ENCODE results near the gene ABL1. TPM values are rescaled to one million over a fixed set of nuclear protein-coding genes. Genes with fewer than 3 reads are reported as not detected.

Gene ABL1
- total RNA-seq, 1 donor from 2014 or later: 21.8 TPM

DNA sequence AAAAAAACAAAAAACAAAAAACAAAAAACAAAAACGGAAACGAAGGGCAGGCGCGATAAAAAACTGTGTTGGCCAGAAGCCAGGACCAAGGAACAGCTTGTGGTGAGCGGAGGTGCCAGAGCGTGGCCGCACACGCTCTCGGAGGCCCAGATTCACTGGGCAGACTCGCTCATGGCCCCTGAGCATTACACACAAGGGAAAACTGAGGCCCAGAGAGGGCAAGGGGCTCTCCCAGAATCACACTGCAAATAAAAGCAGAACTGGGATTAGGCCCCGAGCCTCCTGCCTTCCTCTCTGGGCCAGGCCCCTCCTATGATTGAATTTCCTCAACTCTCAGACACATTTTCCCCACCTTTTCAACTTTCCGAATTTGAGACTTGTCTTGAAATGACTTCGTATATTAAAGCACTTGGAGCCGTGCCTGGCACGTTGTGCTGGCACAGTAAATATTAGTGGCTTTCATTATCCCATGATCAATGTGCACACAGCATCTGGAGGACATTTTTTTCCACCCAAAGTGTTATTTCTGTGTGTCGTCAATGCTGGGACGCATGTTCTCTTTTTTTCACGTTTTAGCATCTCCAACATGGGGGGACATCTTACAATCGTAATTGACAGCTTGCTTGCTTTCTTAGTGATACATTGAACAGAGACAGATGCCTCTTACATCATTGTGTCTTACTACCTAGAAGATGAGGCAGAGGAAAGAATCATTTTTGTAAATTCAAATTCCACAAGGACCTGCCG is 96.6 kb downstream of the ABL1 start:
- DNase-seq (ENCODE audit: low read depth in 2 of 2): no peak

DNA sequence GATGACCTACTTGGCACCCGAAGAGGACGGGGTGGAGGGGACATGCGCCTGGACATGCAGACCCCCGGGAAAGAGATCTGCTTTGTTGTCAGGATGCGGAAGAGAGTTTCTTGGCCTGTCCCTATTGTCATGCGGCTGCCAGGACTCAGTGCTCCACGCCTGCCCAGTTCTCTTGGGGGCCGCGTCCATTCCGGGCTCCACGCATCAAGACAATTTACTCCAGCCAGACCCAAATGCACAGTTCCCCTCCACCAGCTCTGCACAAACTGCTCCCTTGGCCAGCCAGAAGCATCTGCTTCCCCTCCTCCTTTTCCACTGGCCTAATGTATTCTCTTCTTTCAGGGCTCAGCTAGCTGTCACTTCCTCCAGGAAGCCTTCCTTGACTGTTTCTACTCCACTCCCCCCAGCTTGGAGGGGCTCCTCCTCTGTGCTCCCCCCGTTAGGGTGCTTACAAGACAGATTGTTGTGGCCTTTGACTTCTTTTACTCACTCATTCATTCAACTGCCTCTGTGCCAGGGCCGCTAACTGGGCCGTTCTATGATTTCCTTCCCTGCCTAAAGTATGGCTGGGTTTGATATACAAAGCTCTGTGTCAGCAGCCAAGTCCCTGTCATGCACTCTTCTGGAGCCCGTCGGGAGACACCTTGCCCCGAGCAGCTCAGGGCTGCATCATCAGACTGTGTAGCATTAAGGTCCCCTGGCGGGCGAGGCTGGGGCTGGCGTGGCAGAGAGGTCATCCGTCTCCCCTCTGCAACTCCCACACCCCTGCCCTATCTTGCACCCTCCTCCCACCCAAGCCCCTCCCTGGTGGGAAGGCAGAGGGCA is 97.4 kb downstream of the ABL1 start:
- DNase-seq (ENCODE audit: low read depth in 2 of 2): no peak

DNA sequence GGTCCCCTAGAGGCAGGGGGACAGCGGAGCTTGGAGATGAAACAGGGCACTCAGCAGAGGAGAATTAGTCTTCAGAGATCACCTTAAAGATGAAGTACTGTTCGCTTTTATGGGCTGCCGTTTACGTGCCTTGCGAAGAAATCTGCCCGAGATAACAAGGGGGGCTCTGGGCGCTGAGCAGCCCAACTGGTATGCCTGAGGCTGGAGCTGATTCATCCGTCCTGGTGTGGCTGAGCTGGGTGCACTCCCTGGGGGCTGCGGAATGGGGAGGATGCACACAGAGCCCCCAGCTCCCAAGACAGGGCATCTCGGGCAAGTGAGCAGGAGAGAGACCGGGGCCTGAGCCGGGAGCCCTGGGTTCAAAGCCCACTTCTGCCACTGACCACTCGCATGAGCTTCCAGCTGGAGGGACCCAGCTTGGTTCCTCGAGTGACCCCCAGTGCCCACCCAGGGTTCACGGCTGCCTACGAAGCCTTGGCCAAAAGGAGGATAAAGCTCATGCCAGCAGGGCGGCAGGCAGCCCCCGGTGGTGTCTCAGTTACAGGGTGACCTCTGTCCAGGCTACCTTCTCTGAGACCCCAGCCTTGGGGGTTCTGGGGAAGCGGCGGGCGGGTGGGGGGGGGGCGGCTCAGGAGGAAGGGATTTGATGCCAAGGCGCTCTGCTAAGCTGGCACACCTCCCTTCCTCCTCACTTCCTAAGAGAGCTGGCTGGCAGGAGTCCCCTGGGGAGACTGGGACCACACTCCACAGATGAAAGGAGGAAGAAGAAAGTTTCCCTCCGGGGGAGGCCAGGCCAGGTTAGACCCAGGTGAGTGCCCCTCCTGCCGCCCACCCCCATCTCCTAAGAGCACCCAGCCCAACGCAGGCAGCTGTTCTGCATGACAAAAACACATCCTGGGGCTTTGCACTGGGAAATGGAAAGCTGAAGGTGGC is 98.3 kb downstream of the ABL1 start:
- no peak for DNase-seq (ENCODE audit: low read depth in 2 of 2)

DNA sequence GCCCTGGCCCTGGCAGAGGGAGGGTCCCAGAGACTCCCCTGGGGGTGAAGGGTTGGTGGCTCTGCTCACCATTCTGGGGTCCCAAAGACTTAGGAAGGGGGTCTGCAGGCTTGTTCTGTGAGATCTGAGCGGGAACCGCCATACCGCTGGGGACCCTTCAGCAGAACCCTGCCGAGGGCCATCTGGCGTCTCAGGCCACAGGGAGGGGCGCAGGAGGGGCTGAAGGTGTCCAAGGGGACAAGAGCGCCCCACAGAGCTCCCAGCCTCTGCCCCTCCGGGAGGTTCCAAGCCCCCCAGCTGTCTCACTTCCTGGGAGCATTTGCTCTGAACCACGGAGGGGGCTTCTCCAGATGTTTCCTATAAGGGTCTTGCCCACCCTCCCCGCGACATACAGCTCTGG is 99.2 kb downstream of the ABL1 start:
- no peak for DNase-seq (ENCODE audit: low read depth in 2 of 2)

DNA sequence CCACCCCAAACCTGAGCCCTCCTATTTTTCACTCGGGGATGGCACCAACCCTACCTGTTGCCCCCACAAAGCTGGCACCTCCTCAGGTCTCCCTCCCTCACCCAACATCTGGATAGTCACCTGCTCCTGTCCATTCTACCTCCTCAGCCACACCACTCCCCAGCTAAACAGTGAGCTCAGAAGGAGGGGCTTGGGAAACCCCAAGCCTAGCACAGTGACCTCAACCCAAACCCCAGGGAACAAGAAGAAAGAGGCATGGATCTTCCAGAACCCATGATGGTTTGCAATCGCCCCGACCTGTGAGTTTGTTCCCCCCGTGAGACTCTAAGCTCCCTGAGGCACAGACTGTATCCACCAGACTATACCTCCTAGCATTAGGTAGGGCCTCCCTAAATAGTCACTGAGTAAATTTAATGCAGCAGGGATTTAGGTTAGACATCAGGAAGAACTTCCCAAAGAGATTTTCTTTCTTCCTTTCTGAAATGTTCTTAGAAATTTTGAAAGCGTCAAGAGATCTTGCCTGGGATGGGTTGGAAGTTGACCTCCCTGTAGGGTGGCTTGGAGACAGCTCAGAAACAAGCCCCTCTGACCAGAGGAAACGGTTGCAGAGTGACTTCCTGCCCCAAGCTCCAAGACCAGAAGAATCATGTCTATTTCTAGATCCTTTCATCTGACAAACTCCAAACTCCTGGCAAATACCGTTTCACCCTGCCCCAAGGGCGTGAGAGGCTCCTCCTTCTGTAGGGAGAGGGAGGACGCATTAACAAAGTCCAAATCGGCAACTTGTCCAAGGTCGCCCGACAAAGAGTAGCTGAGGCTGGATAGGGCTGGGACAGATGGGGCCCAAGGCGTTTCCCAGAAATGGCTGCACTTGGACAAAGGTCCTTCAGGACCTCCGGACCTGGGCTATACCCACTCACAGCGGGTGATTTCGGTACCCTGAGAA is 99.9 kb downstream of the ABL1 start:
- DNase-seq (ENCODE audit: low read depth in 2 of 2): no peak

DNA sequence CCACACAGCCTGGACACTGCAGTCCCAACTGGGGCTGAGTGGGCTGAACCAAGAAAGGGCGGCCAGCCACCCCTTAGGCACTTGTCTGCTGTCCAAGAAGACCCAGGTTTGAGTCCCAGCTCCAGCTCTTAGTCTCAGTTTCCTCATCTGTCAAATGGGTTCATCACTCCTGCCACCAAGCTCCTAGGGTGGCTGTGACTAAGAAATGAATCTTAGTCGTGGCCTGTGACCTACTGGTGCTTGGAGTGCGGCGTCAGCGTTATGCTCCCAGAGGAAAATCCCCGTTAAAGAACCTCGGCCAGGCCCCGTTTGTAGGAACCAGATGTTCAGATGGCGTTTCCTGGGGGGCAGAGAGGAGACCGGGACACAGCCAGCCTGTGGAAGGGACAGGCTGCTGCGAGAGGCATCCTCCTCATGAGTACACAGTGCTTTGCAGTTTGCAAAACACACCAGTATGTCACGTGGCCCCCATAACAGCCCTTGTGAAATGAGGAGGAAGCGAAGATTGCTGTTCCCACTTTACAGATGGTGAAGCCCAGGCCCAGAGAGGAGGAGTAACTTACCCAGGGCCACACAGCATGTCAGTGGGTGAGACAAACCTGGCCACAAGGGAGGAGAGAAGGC is 100.7 kb downstream of the ABL1 start:
- DNase-seq (ENCODE audit: low read depth in 2 of 2): no peak

DNA sequence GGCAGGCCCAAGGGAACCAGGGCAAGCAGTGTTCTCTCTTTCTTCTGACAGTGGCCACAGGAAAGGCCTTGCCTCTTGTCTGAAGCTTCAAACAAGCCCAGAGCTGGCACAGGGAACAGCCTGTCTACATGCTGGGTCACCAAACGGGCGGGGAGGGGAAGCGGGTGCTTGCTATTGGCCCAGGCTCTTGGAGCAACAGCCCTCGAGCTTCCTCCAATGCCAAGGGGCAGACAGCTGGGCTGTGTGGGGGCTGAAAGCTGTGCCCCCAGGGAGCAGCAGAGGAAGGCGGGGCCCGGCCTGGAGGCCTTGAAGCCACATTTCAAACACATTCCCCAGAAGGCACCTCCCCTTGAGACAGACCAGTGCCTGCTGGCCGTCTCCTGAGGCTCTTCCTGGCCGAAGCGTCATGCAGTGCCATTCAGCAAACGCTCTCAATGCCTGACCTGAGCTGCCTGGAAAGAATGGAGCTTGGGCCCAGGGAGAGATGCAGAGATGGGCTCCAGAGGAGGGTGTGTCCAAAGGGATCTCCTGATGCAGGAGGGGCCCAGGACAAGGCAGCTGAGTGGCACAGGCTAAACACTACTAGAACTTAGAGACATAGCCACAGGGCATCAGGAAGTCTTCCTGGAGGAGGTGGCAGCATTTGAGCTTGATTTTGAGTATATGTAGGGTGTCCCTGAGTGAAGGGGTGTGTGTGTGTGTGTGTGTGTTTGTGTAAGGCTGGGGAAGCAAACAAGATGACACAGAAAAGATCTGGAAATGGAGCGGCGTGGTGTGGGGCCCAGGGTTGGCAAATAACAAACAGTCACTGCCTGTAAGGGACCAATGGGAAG is 101.4 kb downstream of the ABL1 start:
- DNase-seq (ENCODE audit: low read depth in 2 of 2): peak in 1 of 2 donors; percentile 12

Other genes starting within 250 kb of the ABL1 start
- gene PRDM12, start 170.7 kb upstream of the ABL1 start, total RNA-seq: not detected in 2 replicates
- 22.3 and 27.7 TPM in 2 replicates for gene EXOSC2, start 141.5 kb upstream of the ABL1 start, total RNA-seq
- not detected in 2 replicates for gene QRFP, start 61.6 kb downstream of the ABL1 start, total RNA-seq
- under 0.01 TPM in 1 of 2 replicates, not detected in the other for gene FIBCD1, start 104.0 kb downstream of the ABL1 start, total RNA-seq
- gene LAMC3, start 173.9 kb downstream of the ABL1 start, total RNA-seq: 1.2 and 5.1 TPM in 2 replicates